RWPE2 (cell line): ENCODE measurements around the gene NFXL1.

Experiments
- ATAC-seq: fragments of 200-7000 bp; cut with Tn5 transposase; 3 replicates; pipeline ENCODE4 v1.9.1; 2021; ENCODE audit warnings: low read depth
- DNase-seq: peaks from one replicate; pipeline ENCODE4 v3.0.0-alpha.2; 2020; ENCODE audit warnings: low spot score
- H3K27ac ChIP-seq: fragments of 450-650 bp; 2 replicates; pipeline ENCODE4 v1.5.1; 2017; ENCODE audit warnings: mild to moderate bottlenecking; ENCODE audit not compliant: poor library complexity, severe bottlenecking
- H3K27me3 ChIP-seq: fragments of 250-450 bp; sonication (Bioruptor Pico); 2 replicates; pipeline ENCODE4 v1.5.1; 2021; ENCODE audit warnings: mild to moderate bottlenecking, moderate library complexity; ENCODE audit not compliant: insufficient read depth, poor library complexity, severe bottlenecking
- H3K36me3 ChIP-seq: fragments of 250-450 bp; sonication (Bioruptor Pico); 2 replicates; pipeline ENCODE4 v1.5.1; 2020; ENCODE audit warnings: low read depth, mild to moderate bottlenecking, moderate library complexity
- H3K4me1 ChIP-seq: fragments of 250-450 bp; sonication (Bioruptor Pico); 2 replicates; pipeline ENCODE4 v1.5.1; 2021; ENCODE audit warnings: mild to moderate bottlenecking, moderate library complexity; ENCODE audit not compliant: insufficient read depth, poor library complexity, severe bottlenecking
- H3K4me3 ChIP-seq: fragments of 250-450 bp; sonication (Bioruptor Pico); 2 replicates; pipeline ENCODE4 v1.5.1; 2021; ENCODE audit warnings: mild to moderate bottlenecking, moderate library complexity; ENCODE audit not compliant: severe bottlenecking
- H3K9me3 ChIP-seq: fragments of 250-450 bp; sonication (Bioruptor Pico); 2 replicates; pipeline ENCODE4 v1.5.1; 2021; ENCODE audit warnings: mild to moderate bottlenecking, moderate library complexity; ENCODE audit not compliant: severe bottlenecking
- CTCF ChIP-seq: fragments of 450-650 bp; IDR thresholded peaks from one replicate; pipeline ENCODE4 v1.5.1; 2017; ENCODE audit warnings: mild to moderate bottlenecking, moderate library complexity; ENCODE audit not compliant: poor library complexity, severe bottlenecking

NFXL1 gene

GRCh38 chr4:47837908-47838294 is 76.5 kb downstream of the NFXL1 start, which contains the start of gene CORIN:
Gene CORIN (minus strand): TSS chr4:47838067. CDS start chr4:47837949, 118 bp downstream.
- TF ChIP-seq CTCF = no peak
- Histone ChIP-seq H3K4me3 (peak within 1 kb of the TSS; percentile 41), H3K4me1 (peaks cover 6% of the 10 kb centered on the region), H3K9me3 (no peaks in the 10 kb centered on the region), H3K27me3 (no peaks in the 10 kb centered on the region), H3K36me3 (peaks cover 7% of the 10 kb centered on the region), H3K27ac (no peak within 1 kb of the TSS)
- no peak for DNase-seq
- no peak for ATAC-seq

GRCh38 chr4:47837094-47837907 is 77.1 kb downstream of the NFXL1 start:
- H3K4me3 ChIP-seq = peak overlapping the region; percentile 41
- H3K4me1 ChIP-seq = peaks cover 6% of the 10 kb centered on the region
- H3K9me3 ChIP-seq = no peaks in the 10 kb centered on the region
- H3K27me3 ChIP-seq = no peaks in the 10 kb centered on the region
- ATAC-seq (peak; percentile 73), DNase-seq (peak; percentile 68)
- peaks cover 1% of the 10 kb centered on the region for H3K36me3 ChIP-seq
- no peak for TF ChIP-seq CTCF
- no peak overlapping the region for H3K27ac ChIP-seq

- TF ChIP-seq CTCF = peak; percentile 87
- Histone ChIP-seq H3K27ac (no peak overlapping the region), H3K36me3 (no peaks in the 10 kb centered on the region), H3K27me3 (no peaks in the 10 kb centered on the region), H3K4me1 (peaks cover 6% of the 10 kb centered on the region), H3K4me3 (peak overlapping the region; percentile 41), H3K9me3 (no peaks in the 10 kb centered on the region)
- ATAC-seq (peak; percentile 90), DNase-seq (peak; percentile 77)
Measured at GRCh38 chr4:47836641-47837093, 77.7 kb downstream of the NFXL1 start.

- no peak overlapping the region for H3K27ac ChIP-seq
- no peak for ATAC-seq
- H3K4me1 ChIP-seq = peaks cover 6% of the 10 kb centered on the region
- DNase-seq = no peak
- H3K4me3 ChIP-seq = no peak overlapping the region
- H3K27me3 ChIP-seq = no peaks in the 10 kb centered on the region
- no peaks in the 10 kb centered on the region for H3K36me3 ChIP-seq
- H3K9me3 ChIP-seq = no peaks in the 10 kb centered on the region
- TF ChIP-seq CTCF = no peak
Measured at GRCh38 chr4:47835494-47835893, 78.9 kb downstream of the NFXL1 start.
